GM10266 (cell line): Measurements from ENCODE around the gene ENG.

Source experiments
- DNase-seq: peaks from one replicate; pipeline ENCODE4 v3.0.0; 2012; ENCODE audit errors: extremely low spot score
- CTCF ChIP-seq: IDR thresholded peaks from 2 replicates; pipeline ENCODE4 v1.5.1; 2012; ENCODE audit warnings: mild to moderate bottlenecking, low read depth; ENCODE audit not compliant: control insufficient read depth, insufficient read depth; ENCODE audit errors: missing control alignments

ENG gene

GRCh38 chr9:127835991-127836516, 18.4 kb downstream of the ENG start:
- no peak for DNase-seq
- no peak for TF ChIP-seq CTCF

- no peak for DNase-seq
Observed at GRCh38 chr9:127833555-127833954, 20.9 kb downstream of the ENG start.

DNA sequence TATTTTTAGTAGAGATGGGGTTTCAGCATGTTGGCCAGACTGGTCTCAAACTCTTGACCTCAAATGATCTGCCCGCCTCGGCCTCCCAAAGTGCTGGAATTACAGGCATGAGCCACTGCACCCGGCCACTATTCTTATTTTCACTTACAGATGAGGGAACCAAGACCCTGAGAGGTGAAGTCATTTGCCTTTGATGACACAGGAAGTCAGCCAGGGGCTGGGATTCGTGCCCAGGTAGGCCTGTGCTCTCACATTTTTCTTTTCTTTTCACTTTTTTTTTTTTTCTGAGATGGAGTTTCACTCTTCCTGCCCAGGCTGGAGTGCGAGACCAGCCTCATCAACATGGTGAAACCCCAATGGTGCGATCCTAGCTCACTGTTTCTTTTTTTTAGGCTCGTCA, 22.2 kb downstream of the ENG start:
- DNase-seq: no peak
- TF ChIP-seq CTCF: no peak

More at GRCh38 chr9:127833555-127833954, 20.9 kb downstream of the ENG start:
- TF ChIP-seq CTCF: no peak

- DNase-seq: no peak
Observed at GRCh38 chr9:127829205-127829906, 25.1 kb downstream of the ENG start.

GRCh38 chr9:127828262-127829031, 26.0 kb downstream of the ENG start:
- DNase-seq: no peak

More at GRCh38 chr9:127829205-127829906, 25.1 kb downstream of the ENG start:
- no peak for TF ChIP-seq CTCF

GRCh38 chr9:127826253-127826913, 28.1 kb downstream of the ENG start:
- no peak for TF ChIP-seq CTCF
- no peak for DNase-seq

More at GRCh38 chr9:127828262-127829031, 26.0 kb downstream of the ENG start:
- no peak for TF ChIP-seq CTCF
